Nephron progenitor cell (in vitro differentiated cells): Measurements from ENCODE around the gene CPNE9.
A peak's percentile ranks its signal among the peaks of the same experiment; 100 is the strongest.

Experiments
- DNase-seq: peaks from one replicate; pipeline ENCODE4 v3.0.0; 2021
- H3K27ac Mint-ChIP-seq: 2 replicates; pipeline ENCODE4 v1.8.0; 2021; ENCODE audit warnings: mild to moderate bottlenecking, moderate library complexity, mixed read lengths
- H3K27me3 Mint-ChIP-seq: 2 replicates; pipeline ENCODE4 v1.8.0; 2021; ENCODE audit warnings: mild to moderate bottlenecking, low read depth, mixed read lengths; ENCODE audit not compliant: poor library complexity
- H3K36me3 Mint-ChIP-seq: 2 replicates; pipeline ENCODE4 v1.8.0; 2021; ENCODE audit warnings: low read depth, mixed read lengths
- H3K4me1 Mint-ChIP-seq: 2 replicates; pipeline ENCODE4 v1.8.0; 2021; ENCODE audit warnings: mixed read lengths
- H3K4me3 Mint-ChIP-seq: 2 replicates; pipeline ENCODE4 v1.8.0; 2021; ENCODE audit warnings: mild to moderate bottlenecking, moderate library complexity, mixed read lengths
- H3K9me3 Mint-ChIP-seq: 2 replicates; pipeline ENCODE4 v1.8.0; 2021; ENCODE audit warnings: mild to moderate bottlenecking, moderate library complexity, mixed read lengths
- TF ChIP-seq, protein P1 (sequence below): fragments of 200-600 bp; sonication (generic); IDR thresholded peaks from 2 replicates; pipeline ENCODE4 v1.5.0; 2021; ENCODE audit warnings: antibody characterized with exemption

The CPNE9 gene

DNA sequence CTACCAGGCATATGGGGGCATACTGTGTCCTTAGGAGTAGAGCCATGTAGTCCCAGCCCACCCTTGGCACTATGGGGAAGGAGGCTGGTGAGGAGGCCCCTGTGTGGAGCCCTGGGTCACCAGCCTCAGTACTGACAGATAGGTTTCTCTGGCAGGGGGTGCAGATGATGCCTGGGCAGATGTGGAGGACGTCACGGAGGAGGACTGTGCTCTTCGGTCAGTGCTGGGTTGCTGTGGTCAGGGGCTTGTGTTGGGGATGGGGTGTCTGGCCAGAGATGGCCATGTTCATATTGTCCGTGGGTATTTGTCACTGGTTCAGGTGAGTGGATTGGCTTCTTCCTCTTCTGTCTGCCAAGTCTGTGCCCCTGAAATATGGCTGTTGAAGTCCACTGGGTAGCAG is 34.4 kb upstream of the CPNE9 start:
- no peak overlapping the region for H3K4me3 Mint-ChIP-seq
- H3K4me1 Mint-ChIP-seq = no peaks in the 10 kb centered on the region

GRCh38 chr3:9669720-9670432 is 33.8 kb upstream of the CPNE9 start:
- DNase-seq = no peak
- no peaks in the 10 kb centered on the region for H3K9me3 Mint-ChIP-seq

More for the DNA sequence above, 34.4 kb upstream of the CPNE9 start:
- Mint-ChIP-seq H3K9me3 (no peaks in the 10 kb centered on the region), H3K27ac (no peak overlapping the region), H3K27me3 (no peaks in the 10 kb centered on the region), H3K36me3 (peaks cover 44% of the 10 kb centered on the region)
- no peak for DNase-seq
- TF ChIP-seq, protein P1, sequence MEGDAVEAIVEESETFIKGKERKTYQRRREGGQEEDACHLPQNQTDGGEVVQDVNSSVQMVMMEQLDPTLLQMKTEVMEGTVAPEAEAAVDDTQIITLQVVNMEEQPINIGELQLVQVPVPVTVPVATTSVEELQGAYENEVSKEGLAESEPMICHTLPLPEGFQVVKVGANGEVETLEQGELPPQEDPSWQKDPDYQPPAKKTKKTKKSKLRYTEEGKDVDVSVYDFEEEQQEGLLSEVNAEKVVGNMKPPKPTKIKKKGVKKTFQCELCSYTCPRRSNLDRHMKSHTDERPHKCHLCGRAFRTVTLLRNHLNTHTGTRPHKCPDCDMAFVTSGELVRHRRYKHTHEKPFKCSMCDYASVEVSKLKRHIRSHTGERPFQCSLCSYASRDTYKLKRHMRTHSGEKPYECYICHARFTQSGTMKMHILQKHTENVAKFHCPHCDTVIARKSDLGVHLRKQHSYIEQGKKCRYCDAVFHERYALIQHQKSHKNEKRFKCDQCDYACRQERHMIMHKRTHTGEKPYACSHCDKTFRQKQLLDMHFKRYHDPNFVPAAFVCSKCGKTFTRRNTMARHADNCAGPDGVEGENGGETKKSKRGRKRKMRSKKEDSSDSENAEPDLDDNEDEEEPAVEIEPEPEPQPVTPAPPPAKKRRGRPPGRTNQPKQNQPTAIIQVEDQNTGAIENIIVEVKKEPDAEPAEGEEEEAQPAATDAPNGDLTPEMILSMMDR = no peak

DNA sequence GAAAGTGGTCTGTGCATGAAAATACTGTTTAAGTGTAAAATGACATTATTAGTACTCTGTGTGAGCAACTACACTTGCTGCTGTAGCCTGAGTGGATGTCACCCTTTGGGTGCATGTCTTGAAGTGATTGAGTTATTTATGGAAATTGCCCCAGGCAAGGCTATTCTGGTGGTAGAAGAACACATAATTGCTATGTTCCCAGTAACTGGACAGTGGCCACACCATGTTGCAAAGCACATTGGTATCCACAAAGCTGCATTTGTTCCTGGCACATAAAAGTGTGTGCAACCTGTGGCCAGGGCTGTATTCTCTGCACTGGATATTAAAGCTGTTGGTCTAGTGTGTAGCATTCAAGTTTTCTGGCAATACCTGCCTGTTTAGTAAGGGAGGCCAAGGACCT is 30.6 kb upstream of the CPNE9 start:
- DNase-seq = no peak
- Mint-ChIP-seq H3K4me3 (no peak overlapping the region), H3K9me3 (no peaks in the 10 kb centered on the region), H3K27ac (no peak overlapping the region), H3K27me3 (no peaks in the 10 kb centered on the region), H3K36me3 (peaks cover 26% of the 10 kb centered on the region), H3K4me1 (no peaks in the 10 kb centered on the region)
- TF ChIP-seq, protein P1 = no peak

More at GRCh38 chr3:9669720-9670432, 33.8 kb upstream of the CPNE9 start:
- no peaks in the 10 kb centered on the region for H3K27me3 Mint-ChIP-seq
- H3K27ac Mint-ChIP-seq = no peak overlapping the region
- H3K4me3 Mint-ChIP-seq = no peak overlapping the region
- peaks cover 38% of the 10 kb centered on the region for H3K36me3 Mint-ChIP-seq
- TF ChIP-seq, protein P1 = no peak
- no peaks in the 10 kb centered on the region for H3K4me1 Mint-ChIP-seq

- TF ChIP-seq, protein P1 = no peak
- H3K27me3 Mint-ChIP-seq = no peaks in the 10 kb centered on the region
- no peak overlapping the region for H3K27ac Mint-ChIP-seq
- H3K36me3 Mint-ChIP-seq = peaks cover 29% of the 10 kb centered on the region
- H3K4me1 Mint-ChIP-seq = no peaks in the 10 kb centered on the region
- H3K9me3 Mint-ChIP-seq = no peaks in the 10 kb centered on the region
- H3K4me3 Mint-ChIP-seq = no peak overlapping the region
- DNase-seq = no peak
These were observed 29.9 kb upstream of the CPNE9 start for GRCh38 chr3:9673752-9674151.

- Mint-ChIP-seq H3K27ac (peak overlapping the region; percentile 15), H3K4me3 (no peak overlapping the region), H3K27me3 (no peaks in the 10 kb centered on the region), H3K36me3 (peaks cover 42% of the 10 kb centered on the region), H3K9me3 (no peaks in the 10 kb centered on the region), H3K4me1 (no peaks in the 10 kb centered on the region)
- TF ChIP-seq, protein P1 = no peak
- no peak for DNase-seq
These were observed 27.8 kb upstream of the CPNE9 start for GRCh38 chr3:9675736-9676290.

DNA sequence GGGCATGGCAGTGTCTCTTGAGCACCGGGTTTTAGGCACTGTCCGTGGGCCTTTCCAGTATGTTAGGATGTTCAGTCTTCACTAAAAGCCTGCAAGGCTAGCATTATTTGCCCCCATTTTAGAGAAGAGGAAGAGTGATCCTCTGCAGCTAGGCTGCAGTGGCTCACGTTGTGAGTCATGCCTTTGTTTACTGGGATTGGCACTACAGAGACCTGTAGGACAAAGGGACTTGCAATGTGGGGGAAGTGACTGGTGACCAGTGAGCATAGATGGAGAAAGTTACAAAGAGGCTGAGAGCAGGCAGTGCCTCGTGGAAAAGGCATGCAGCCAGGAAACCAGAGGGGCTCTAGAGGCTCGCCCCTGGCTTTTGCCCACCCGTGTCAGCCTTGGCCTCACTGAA is 26.8 kb upstream of the CPNE9 start:
- no peaks in the 10 kb centered on the region for H3K9me3 Mint-ChIP-seq
- DNase-seq = no peak
- peaks cover 48% of the 10 kb centered on the region for H3K36me3 Mint-ChIP-seq
- no peaks in the 10 kb centered on the region for H3K27me3 Mint-ChIP-seq
- TF ChIP-seq, protein P1 = no peak
- H3K4me1 Mint-ChIP-seq = no peaks in the 10 kb centered on the region
- no peak overlapping the region for H3K27ac Mint-ChIP-seq
- H3K4me3 Mint-ChIP-seq = no peak overlapping the region
